ENCODE data around the gene UPP2.

UPP2 gene

DNA sequence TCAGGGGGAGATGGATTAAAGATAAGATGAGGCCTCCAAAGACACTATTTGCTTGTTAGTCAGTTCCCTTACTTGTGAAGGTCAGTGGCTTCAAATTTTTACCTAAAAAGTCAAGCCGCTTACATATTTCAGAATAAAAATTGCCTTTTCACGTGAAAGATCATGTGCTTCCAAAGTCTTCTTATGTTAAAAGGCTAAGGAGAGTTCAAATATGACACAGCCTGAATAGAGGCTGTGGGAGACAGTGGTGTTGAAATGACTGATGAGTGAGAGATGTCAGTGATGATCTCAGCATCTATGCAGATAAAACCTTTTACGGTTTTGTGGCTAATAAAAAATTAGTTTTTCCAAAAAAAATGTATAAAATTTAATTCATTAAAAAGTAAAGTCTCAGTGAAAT is 40.5 kb downstream of the UPP2 start:
- DNase-seq (ENCODE audit: low spot score), result no peak

DNA sequence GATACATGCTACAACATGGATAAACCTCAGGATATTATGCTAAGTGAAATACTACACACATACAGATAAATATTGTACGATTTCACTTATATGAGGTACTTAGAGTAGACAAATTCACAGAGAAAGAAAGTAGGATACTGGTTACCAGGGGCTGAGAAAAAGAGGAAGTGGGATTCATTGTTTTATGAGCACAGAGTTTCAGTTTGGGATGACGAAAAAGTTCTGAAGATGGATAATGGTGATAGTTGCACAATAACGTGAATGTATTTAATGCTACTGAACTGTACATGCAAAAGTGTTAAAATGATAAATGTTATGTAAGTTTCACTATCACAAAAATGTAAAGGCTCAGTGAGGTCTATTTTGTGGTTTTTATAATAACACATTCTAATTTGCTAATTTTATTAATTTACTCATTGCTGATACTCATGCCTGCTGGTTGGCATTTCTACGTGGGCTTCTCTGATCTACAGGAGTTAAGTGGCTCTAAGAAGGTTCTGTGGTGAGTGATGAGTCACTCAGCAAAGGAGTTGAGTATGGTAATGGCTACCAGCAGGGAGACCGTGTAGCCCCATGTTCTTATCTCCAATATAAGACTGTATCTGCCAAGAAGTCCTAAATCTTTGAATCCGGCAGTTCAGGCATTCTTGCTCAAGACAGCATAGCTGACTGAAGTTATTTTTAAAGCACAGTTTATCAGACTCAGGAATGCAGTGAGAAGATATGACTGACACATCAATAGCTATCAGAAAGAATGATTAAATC is 41.1 kb downstream of the UPP2 start:
- DNase-seq (ENCODE audit: low spot score), result no peak

DNA sequence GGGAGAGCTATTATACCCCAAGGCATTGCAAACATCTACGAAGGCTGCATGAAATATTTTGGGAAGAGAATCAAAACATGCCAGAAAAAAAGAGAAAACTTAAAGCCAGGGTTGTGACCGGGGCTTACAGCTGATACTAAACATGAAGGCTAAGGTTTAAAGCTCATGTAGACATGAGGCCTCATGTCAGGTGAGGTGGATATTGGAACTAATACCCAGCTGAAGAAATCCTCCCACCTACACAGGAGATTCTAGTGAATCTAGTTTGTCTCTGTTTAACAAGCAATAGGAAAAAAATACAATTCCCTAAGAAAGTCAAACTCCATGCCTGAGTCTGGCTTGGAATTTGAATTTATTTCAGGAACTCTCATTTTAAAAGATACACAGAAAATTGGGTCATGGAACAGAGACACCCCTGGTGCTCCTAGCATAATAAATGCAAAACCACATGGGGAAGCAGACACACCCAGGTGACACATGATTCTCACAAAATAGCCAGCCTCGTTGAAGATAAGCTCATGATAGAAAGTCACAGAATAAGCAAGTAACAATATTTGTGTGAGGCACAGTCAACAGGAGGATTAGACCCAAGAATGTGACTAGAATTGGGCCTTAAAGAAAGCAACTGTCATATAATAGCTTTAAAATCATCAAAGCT is 42.2 kb downstream of the UPP2 start:
- no peak for DNase-seq (ENCODE audit: low spot score)

DNA sequence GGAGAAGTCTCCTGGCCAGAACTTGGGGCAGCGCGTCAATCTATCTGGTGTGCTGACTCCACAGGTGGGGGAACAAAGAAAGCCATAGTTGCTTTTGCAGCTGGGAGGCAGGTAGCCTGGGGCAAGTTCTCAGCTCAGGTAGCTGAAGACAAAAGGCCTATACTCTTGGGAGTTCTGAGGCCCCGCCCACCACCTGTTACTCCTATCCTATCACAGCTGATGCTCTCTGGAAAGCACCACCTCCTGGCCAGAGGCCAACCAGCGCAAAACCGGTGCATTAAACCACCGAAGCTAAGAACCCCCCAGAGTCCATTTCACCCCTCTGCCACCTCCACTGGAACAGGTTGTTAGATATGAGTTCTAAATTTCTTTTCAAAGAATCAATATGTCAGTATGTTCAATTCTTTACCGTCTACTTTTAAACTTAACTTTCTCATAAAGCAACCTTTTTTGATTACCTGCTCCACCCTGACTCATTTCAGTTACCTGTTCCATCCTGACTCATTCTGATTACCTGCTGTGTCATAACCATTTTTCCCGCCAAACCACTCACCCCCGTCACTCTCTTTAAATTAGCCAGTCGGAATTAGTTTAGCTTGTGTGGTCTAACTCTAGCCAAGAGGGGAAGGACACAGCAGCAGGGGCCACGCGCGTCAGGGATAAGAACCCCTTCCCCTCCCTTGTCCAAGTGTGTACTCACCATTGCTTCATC is 43.4 kb downstream of the UPP2 start:
- DNase-seq (ENCODE audit: low spot score), result no peak

DNA sequence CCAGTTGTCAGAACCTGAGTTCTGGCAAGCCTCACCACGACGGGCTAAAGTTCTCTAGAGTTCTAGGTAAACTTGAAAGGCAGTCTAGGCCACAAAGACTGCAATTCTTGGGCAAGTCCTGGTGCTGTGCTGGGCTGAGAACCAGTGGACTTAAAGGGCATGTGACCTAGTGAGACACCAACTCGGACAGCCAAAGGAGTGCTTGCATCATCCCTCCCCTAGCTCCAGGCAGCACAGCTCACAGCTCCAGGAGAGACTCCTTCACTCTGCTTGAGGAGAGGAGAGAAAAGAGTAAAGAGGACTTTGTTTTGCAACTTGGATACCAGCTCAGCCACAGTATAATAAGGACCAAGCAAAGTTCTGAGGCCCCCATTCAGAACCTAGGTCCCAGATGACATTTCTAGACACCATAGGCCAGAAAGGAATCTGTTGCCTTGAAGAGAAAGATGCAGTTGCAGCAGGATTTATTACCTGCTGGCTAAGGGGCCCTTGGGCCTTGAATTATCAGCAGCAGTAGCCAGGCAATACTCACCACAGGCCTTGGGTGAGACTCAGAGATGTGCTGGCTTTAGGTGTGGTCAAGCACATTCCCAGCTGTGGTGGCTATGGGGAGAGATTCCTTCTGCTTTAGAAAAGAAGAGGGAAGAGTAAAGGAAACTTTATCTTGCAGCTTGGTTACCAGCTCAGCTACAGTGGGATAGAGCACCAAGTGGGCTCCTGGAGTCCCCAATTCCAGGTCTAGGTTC is 51.8 kb downstream of the UPP2 start:
- no peak for DNase-seq (ENCODE audit: low spot score)

DNA sequence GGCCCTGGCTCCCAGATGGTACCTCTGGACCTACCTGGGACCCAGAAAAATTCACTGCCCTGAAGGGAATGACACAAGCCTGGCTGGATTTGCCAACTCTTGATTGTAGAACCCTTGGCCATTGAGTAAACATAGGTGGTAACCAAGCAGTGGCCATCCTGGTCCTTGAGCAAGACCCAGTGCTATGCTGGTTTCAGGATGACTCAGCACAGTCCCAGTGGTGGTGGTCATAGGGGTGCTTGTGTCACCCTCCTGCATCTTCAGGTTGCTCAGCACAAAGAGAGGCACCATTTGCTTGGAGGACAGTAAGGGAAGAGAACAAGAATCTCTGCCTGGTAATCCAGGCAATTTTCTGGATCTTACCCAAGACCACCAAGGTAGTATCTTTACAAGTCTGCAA is 52.9 kb downstream of the UPP2 start:
- no peak for DNase-seq (ENCODE audit: low spot score)

DNA sequence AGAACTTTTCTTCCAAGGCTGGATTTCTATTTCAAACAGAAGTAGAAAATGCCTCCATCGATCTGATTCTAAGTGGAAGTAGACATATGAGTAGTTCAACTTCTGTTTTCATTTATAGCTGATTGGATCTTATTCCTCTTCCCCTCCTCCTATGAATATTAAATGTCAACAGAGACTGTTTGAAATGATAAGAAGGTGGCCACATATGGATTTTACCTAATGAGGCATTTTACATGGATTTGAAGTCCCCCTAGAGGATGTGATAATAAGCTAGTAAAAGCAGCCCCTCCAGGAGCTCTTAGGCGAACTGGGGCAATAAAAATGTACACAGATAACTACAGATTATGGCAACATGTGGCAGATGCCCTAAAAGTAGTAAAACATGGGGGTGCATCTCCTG is 71.0 kb downstream of the UPP2 start:
- DNase-seq (ENCODE audit: low spot score), result no peak

DNA sequence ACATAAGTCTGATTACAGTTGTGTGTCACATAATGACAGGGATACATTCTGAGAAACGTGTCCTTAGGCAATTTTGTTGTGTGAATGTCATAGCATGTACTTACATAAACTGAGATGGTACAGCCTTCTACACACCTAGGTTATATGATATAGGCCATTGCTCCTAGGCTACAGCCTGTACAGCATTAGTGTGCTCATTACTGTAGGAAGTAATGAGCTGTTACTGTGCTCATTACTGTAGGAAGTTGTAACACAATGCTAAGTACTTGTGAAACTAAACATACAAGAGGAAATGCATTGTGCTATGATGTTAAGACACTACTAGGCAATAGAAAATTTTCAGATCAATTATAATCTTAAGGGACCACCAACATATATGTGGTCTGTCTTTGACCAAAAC is 72.8 kb downstream of the UPP2 start:
- DNase-seq (ENCODE audit: low spot score), result no peak

DNA sequence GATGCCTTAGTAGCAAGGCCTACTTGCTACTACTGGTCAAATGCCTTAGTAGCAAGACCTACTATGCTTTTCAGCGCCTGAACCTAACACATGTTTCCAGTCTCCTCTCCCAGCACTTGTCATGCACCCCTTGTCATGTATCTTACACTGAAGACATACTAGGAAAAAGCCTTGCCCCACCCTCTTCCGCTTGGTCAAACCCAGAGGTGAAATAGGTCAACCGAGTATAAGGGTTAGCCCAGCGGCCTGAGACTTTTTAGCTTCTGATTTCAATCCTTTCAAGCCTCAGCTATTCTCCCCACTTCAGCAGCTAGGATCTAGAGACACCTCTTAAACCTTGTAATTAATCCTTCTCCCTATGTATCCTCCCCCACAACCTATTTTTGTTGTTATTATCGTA is 73.3 kb downstream of the UPP2 start:
- no peak for DNase-seq (ENCODE audit: low spot score)

DNA sequence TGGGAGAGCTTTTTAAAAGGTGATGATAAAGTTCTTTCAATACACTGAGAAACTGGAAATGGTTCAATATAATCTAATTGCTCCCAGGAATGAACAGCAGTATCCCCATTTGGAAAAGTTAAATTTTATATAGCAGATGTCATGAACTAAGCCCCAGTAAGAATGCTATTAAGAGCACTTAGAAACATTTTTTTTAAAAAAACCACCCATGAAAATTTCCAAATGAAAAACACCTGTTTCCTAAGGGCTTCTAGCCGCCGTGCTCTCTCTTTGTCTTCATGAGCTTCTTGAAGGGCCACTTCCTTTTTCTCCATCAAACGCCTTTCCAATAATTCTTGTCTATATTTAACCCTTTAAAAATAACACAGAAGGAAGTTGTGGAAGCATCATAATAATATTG is 77.0 kb downstream of the UPP2 start:
- DNase-seq (ENCODE audit: low spot score), result no peak

DNA sequence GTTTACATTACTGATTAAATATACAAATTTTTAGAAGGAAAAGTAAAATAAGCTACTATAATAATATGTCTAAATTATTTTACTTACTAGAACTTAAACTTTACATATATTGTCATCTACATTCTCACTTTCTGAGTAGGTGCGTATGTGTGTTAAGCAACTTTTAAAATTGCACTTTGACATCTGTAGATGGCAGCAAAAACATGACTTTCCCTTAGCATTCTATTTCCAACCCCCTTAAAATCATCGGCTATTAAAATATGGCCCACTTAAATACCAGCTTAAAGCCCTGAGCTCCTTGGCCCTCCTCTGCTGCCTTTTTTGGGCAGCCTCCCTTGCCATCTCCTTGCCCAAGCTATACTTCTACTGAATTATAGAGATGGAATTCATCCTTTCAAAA is 78.0 kb downstream of the UPP2 start:
- no peak for DNase-seq (ENCODE audit: low spot score)

DNA sequence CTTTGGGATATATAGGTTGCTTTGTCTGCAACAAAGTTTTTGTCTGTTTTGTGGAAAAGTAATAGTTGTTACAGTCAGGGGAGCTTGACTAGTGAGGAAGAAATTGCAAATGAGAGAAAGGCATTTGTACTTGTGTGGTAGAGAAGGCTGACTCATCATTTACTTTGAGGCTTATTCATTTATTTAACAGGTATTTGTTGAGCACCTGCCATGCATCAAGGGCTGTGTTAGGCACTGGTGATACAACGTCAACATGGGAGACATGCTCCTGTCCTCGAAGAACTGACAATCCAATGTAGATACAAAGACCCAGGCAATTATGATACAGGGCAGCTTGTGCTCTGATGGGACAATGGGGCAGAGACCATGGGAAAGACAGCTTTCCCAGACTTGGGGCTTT is 79.5 kb downstream of the UPP2 start:
- DNase-seq (ENCODE audit: low spot score), result no peak

DNA sequence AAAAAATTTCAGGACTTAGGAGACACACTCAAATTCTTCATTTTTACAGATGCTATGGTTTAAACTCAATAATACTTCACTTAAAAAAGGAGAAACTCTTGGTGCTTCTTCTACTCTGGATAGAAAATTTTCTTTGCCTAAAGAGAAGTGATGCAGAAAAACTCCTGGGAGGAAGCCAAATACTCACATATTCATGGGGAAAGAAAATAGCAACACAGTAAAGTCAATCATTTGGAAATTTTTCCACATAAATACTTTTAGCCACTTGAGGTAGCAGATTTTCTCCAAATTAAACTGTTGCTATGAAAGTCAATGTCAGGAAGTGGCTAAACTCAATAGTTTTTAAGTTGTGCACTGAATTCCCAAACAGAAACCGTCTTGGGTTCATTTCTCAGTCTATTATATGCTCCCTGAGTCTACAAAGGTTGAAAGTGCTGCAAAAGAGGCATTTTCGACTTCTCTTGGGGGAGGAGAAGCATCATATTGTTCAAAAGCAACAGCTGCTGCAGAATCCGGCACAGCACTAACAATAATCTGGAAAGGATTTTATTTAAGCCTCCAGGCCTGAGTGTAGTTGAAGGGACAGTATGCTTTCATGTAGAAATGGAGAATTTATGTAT is 81.1 kb downstream of the UPP2 start:
- DNase-seq (ENCODE audit: low spot score), result no peak

DNA sequence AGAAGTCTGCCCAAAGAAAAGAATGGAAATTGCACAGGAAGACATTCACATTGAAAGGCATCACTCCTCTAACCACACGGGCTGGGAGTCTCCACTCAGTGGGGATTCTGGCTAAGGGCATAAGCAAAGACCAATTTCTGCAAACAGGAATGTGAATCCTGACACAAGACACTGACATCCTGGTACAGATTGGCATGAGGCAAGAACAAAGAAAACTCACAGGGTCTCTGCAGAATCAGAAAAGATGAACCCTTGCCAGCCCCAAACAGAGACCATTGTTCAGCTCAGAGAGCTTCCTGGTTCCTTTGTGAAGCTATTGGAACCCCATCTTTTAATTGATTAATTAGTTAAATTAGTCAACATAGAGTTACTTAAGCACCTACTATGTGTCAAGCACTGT is 82.3 kb downstream of the UPP2 start:
- DNase-seq (ENCODE audit: low spot score), result no peak

DNA sequence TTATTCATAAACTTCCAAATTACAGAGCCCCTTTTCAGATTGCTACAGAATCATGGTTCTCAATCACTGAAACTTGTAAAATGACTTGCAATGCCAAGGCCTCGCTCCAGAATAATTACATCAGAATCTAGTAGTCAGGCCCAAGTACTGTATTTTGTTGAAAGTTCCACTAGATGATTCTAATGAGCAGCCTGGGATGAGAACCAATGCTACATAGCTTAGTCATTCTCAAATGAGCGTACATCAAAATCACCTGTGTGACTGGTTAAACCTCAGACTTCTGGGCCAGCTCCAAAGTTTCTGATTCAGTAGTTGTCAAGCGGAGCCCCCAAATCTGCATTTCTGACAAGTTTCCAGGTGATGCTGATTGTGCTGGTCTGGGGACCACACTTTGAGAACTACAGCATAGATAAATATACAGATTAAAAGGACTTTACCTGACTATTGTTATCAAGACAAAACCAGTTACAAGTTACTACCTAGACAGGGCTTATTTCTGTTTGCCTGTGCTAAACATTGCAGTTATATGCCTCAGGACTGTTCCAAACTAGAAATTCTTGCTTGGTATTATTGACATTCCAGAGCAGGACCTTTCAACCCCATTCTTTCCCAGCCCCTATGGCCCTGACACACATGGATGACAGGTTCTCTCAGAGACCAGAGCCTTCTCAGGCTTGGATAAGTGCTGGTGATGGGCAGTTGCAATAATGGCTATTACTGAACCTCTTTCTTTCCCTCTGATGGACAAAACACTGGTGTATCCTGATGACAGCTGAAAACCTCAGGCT is 83.1 kb downstream of the UPP2 start:
- DNase-seq (ENCODE audit: low spot score), result no peak
